Testis (tissue), 2 donors: ENCODE measurements around the gene SLC38A10.

Experiments
- POLR2A ChIP-seq: fragments of 450-650 bp; IDR thresholded peaks from one replicate; pipeline ENCODE4 v1.6.1; 2017; ENCODE audit warnings: antibody characterized with exemption, mild to moderate bottlenecking, moderate library complexity
- TF ChIP-seq, protein P1 (sequence below), 3 experiments: fragments of 450-650 bp in 2 of 3; fragments of 200-600 bp in 1 of 3; sonication (generic) in 1 of 3; IDR thresholded peaks; one replicate each; pipeline ENCODE4 v1.5.1; 2016 to 2019; ENCODE audit warnings: antibody characterized with exemption in 3 of 3, mild to moderate bottlenecking in 2 of 3, moderate library complexity in 1 of 3

DNA sequence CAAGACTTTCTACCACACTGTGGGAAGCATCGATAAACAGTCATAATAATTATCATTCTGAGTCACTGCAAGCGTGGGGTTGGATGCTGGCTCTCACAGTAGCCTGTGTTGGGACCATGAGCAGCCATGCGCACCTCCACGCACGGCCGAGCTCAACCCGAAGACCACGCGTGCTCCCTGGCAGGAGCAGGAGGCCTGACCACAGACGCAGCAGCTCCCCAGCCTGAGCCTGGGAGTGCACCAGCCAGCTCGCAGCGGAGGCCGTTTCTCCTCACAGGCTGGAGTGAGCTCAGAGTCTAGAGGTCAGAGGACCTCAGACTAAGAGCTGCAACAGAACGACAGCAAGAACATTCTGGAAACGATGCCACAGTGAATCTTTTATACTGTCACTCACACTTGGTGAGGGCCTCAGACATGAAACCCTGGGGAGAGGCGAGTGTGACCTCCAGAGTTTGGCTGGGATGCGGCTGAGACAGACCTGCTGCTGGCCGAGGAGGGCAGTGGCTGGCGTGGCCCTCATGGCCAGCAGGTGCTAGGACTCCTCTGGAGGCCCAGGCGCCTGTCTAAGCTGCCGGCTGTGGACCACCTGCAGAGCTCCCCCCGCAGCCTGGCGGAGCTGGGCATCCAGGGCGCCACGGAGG, 50.0 kb downstream of the SLC38A10 start:
- TF ChIP-seq POLR2A, result no peak
- TF ChIP-seq, protein P1, sequence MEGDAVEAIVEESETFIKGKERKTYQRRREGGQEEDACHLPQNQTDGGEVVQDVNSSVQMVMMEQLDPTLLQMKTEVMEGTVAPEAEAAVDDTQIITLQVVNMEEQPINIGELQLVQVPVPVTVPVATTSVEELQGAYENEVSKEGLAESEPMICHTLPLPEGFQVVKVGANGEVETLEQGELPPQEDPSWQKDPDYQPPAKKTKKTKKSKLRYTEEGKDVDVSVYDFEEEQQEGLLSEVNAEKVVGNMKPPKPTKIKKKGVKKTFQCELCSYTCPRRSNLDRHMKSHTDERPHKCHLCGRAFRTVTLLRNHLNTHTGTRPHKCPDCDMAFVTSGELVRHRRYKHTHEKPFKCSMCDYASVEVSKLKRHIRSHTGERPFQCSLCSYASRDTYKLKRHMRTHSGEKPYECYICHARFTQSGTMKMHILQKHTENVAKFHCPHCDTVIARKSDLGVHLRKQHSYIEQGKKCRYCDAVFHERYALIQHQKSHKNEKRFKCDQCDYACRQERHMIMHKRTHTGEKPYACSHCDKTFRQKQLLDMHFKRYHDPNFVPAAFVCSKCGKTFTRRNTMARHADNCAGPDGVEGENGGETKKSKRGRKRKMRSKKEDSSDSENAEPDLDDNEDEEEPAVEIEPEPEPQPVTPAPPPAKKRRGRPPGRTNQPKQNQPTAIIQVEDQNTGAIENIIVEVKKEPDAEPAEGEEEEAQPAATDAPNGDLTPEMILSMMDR (IDR thresholded peaks at IDR 0.05), result no peak
